ENCODE data around the gene MMP12.

- no peak for TF ChIP-seq YY1 (IDR thresholded peaks at IDR 0.05; ENCODE audit: low read depth)
- no peak for TF ChIP-seq CREB1 (IDR thresholded peaks at IDR 0.05; ENCODE audit: low read depth)
- TF ChIP-seq CEBPB (IDR thresholded peaks at IDR 0.05): no peak
- TF ChIP-seq TAF1 (IDR thresholded peaks at IDR 0.05; ENCODE audit: low read depth): no peak
- no peak for TF ChIP-seq EP300 (IDR thresholded peaks at IDR 0.05; ENCODE audit: borderline replicate concordance)
- no peak for TF ChIP-seq REST (IDR thresholded peaks at IDR 0.05; ENCODE audit: low read depth)
- no peak for TF ChIP-seq FOXM1 (IDR thresholded peaks at IDR 0.05; ENCODE audit: borderline replicate concordance, low read depth)
- no peak for TF ChIP-seq RAD21 (IDR thresholded peaks at IDR 0.05; ENCODE audit: low read depth)
- no peak for TF ChIP-seq TCF12 (IDR thresholded peaks at IDR 0.05; ENCODE audit: low read depth)
- TF ChIP-seq USF1 (IDR thresholded peaks at IDR 0.05): no peak
- TF ChIP-seq ZBTB7A (IDR thresholded peaks at IDR 0.05; ENCODE audit: low read depth): no peak
- TF ChIP-seq MAX (IDR thresholded peaks at IDR 0.05): no peak
Observed at GRCh38 chr11:102853956-102854355, 20.8 kb downstream of the MMP12 start.
